ENCODE results near the gene H6PD.

DNA sequence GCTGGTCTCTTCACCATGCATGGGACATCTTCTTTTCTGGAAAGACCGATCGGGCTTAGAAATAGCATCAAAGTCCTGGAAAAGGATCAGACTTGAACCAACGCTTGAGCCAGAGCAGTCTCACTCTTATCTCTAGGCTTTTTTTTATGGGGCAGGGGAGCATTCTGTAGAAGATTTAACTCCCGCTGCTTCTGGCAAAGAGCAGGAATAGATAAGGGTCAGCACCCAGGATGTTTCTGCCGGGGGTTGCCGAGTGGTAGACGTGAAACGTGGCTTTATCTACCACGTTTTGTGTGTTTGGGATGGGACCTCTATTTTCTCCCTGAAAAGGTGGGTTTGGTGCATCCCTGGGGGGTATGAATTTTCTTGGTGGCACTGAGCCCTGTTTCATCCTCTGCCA, 76.9 kb downstream of the H6PD start:
- no peak for TF ChIP-seq EP300 (IDR thresholded peaks at IDR 0.05; ENCODE audit: borderline replicate concordance)
- no peak for TF ChIP-seq REST (IDR thresholded peaks at IDR 0.05; ENCODE audit: low read depth)
- no peak for TF ChIP-seq YY1 (IDR thresholded peaks at IDR 0.05; ENCODE audit: low read depth)
- TF ChIP-seq TAF1 (IDR thresholded peaks at IDR 0.05; ENCODE audit: low read depth): no peak
- TF ChIP-seq RAD21 (IDR thresholded peaks at IDR 0.05; ENCODE audit: low read depth): no peak
- no peak for TF ChIP-seq CEBPB (IDR thresholded peaks at IDR 0.05)
- TF ChIP-seq, protein P1, sequence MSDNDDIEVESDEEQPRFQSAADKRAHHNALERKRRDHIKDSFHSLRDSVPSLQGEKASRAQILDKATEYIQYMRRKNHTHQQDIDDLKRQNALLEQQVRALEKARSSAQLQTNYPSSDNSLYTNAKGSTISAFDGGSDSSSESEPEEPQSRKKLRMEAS (IDR thresholded peaks at IDR 0.05): no peak
- TF ChIP-seq EGR1 (IDR thresholded peaks at IDR 0.05): no peak
- no peak for TF ChIP-seq NFIC (IDR thresholded peaks at IDR 0.05)
- no peak for TF ChIP-seq CREB1 (IDR thresholded peaks at IDR 0.05; ENCODE audit: low read depth)
- no peak for TF ChIP-seq FOXM1 (IDR thresholded peaks at IDR 0.05; ENCODE audit: borderline replicate concordance, low read depth)
- TF ChIP-seq, protein P2, sequence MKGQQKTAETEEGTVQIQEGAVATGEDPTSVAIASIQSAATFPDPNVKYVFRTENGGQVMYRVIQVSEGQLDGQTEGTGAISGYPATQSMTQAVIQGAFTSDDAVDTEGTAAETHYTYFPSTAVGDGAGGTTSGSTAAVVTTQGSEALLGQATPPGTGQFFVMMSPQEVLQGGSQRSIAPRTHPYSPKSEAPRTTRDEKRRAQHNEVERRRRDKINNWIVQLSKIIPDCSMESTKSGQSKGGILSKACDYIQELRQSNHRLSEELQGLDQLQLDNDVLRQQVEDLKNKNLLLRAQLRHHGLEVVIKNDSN (IDR thresholded peaks at IDR 0.05): no peak

Measured in Ishikawa (cell line).